OCI-LY7 (cell line): ENCODE results near the gene PPP2R1B.

Source experiments
- EZH2phosphoT487 ChIP-seq: fragments of 200-600 bp; sonication (generic); IDR thresholded peaks from 2 replicates; pipeline ENCODE4 v1.6.1; 2018; ENCODE audit warnings: low read depth, borderline replicate concordance, mild to moderate bottlenecking, mixed run types, antibody characterized with exemption, low read length, moderate library complexity, mixed read lengths
- TF ChIP-seq, protein P1 (sequence below): fragments of 200-600 bp; sonication (generic); conservative IDR thresholded peaks from 2 replicates; pipeline ENCODE4 v1.5.1; 2014; ENCODE audit warnings: mild to moderate bottlenecking, antibody characterized with exemption, low read length, moderate library complexity, mixed read lengths

DNA sequence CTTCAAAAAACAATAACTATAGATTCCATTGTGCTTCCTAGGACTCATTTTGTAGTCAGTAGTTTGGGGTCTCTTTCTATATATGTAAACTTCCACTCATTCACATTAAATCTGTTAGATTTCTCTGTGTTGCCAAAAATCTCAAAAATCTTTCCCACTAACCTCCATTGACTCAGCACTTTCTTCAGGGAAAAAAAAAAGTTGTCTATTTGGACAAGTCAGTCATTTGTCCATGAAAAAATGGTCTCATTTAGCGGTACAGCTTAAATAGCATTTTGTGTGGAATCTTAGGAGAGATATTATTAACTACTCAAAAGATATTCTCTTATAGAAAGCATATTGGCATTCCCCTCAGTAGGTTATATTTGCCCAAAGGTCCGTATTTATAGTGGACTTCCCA, 81.9 kb downstream of the PPP2R1B start:
- TF ChIP-seq, protein P1, sequence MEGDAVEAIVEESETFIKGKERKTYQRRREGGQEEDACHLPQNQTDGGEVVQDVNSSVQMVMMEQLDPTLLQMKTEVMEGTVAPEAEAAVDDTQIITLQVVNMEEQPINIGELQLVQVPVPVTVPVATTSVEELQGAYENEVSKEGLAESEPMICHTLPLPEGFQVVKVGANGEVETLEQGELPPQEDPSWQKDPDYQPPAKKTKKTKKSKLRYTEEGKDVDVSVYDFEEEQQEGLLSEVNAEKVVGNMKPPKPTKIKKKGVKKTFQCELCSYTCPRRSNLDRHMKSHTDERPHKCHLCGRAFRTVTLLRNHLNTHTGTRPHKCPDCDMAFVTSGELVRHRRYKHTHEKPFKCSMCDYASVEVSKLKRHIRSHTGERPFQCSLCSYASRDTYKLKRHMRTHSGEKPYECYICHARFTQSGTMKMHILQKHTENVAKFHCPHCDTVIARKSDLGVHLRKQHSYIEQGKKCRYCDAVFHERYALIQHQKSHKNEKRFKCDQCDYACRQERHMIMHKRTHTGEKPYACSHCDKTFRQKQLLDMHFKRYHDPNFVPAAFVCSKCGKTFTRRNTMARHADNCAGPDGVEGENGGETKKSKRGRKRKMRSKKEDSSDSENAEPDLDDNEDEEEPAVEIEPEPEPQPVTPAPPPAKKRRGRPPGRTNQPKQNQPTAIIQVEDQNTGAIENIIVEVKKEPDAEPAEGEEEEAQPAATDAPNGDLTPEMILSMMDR: no peak
- TF ChIP-seq EZH2phosphoT487: no peak
